T-helper 1 cell (primary cell): Measurements from ENCODE around the gene INO80E.

ENCODE experiments used
- DNase-seq, 5 donors: peaks; one replicate each; pipeline ENCODE4 v3.0.0-alpha.2; 2012 to 2020

INO80E gene

GRCh38 chr16:29975811-29976511 is 20.1 kb upstream of the INO80E start:
- DNase-seq = no peak

- no peak for DNase-seq
Observed at GRCh38 chr16:29977063-29977825, 18.8 kb upstream of the INO80E start.

- no peak for DNase-seq
Observed at GRCh38 chr16:29978081-29978480, 18.0 kb upstream of the INO80E start.

GRCh38 chr16:29978564-29979270 is 17.3 kb upstream of the INO80E start:
- no peak for DNase-seq

- DNase-seq = no peak
Observed at GRCh38 chr16:29982560-29983419, 13.3 kb upstream of the INO80E start.

GRCh38 chr16:29983420-29984136 is 12.5 kb upstream of the INO80E start:
- no peak for DNase-seq

- no peak for DNase-seq
Observed at GRCh38 chr16:29984137-29984763, 11.8 kb upstream of the INO80E start.

GRCh38 chr16:29984764-29985147 is 11.3 kb upstream of the INO80E start:
- no peak for DNase-seq

GRCh38 chr16:29985271-29985811 is 10.7 kb upstream of the INO80E start:
- DNase-seq = no peak

- DNase-seq = no peak
Observed at GRCh38 chr16:29986231-29986630, 9.8 kb upstream of the INO80E start.

GRCh38 chr16:29986931-29987330 is 9.1 kb upstream of the INO80E start:
- no peak for DNase-seq

GRCh38 chr16:29987371-29988085 is 8.5 kb upstream of the INO80E start:
- DNase-seq = no peak

- no peak for DNase-seq
Observed at GRCh38 chr16:29988346-29989075, 7.5 kb upstream of the INO80E start.

GRCh38 chr16:29989111-29989858 is 6.8 kb upstream of the INO80E start:
- DNase-seq = no peak

- no peak for DNase-seq
Observed at GRCh38 chr16:29990034-29990433, 6.0 kb upstream of the INO80E start.

- DNase-seq = no peak
Observed at GRCh38 chr16:29990883-29991570, 5.0 kb upstream of the INO80E start.

- no peak for DNase-seq
Observed at GRCh38 chr16:29991571-29991904, 4.5 kb upstream of the INO80E start.

- no peak for DNase-seq
Observed at GRCh38 chr16:29992344-29992967, 3.6 kb upstream of the INO80E start.
